Caco-2 (cell line): ENCODE data around the gene ENAH. TPM values are rescaled to one million over a fixed set of nuclear protein-coding genes. Genes with fewer than 3 reads are reported as not detected.

Source experiments
- BruUV-seq: library from RNA; stranded (reverse); fragments of 400-500 nt; replicated peaks from 2 replicates; lab custom pipeline; 2021; lab: Mats Ljungman, UMichigan
- CTCF ChIA-PET: fragments of 300-600 bp; sonication (Branson Sonifier 250); formaldehyde crosslinking; loops from one replicate; lab custom pipeline; 2022; ENCODE audit warnings: antibody characterized with exemption; lab: Charles Lee
- POLR2A ChIA-PET: fragments of 300-600 bp; sonication (Branson Sonifier 250); formaldehyde crosslinking; loops from one replicate; lab custom pipeline; 2022; ENCODE audit warnings: antibody characterized with exemption; lab: Charles Lee
- DNase-seq, 2 experiments: peaks; one replicate each; pipeline versions ENCODE4 v3.0.0 to v3.0.0-alpha.2; 2020 to 2022
- H3K27me3 ChIP-seq: replicated peaks from 2 replicates; pipeline ENCODE4 v1.6.0; 2011; ENCODE audit warnings: low read length; ENCODE audit not compliant: control insufficient read depth, insufficient read depth
- H3K36me3 ChIP-seq: 2 replicates; pipeline ENCODE4 v1.5.1; 2011; ENCODE audit warnings: low read length; ENCODE audit not compliant: control insufficient read depth, insufficient read depth
- H3K4me1 ChIP-seq: fragments of 250-450 bp; sonication (Bioruptor Pico); 2 replicates; pipeline ENCODE4 v1.5.1; 2020; ENCODE audit warnings: mild to moderate bottlenecking
- H3K4me3 ChIP-seq: 2 replicates; pipeline ENCODE4 v1.5.1; 2011; ENCODE audit warnings: low read depth, mild to moderate bottlenecking, control low read depth, low read length
- H3K9me3 ChIP-seq: fragments of 250-450 bp; sonication (Bioruptor Pico); 2 replicates; pipeline ENCODE4 v1.5.1; 2020; ENCODE audit warnings: mild to moderate bottlenecking, moderate library complexity
- H3K27ac Mint-ChIP-seq: one replicate; pipeline ENCODE4 v1.8.0; 2022; ENCODE audit warnings: mixed read lengths; ENCODE audit not compliant: unreplicated experiment
- H3K27me3 Mint-ChIP-seq: one replicate; pipeline ENCODE4 v1.8.0; 2022; ENCODE audit warnings: mixed read lengths; ENCODE audit not compliant: insufficient read depth, unreplicated experiment
- H3K36me3 Mint-ChIP-seq: one replicate; pipeline ENCODE4 v1.8.0; 2022; ENCODE audit warnings: mild to moderate bottlenecking, mixed read lengths; ENCODE audit not compliant: insufficient read depth, unreplicated experiment
- H3K4me1 Mint-ChIP-seq: one replicate; pipeline ENCODE4 v1.8.0; 2022; ENCODE audit warnings: low read depth, mixed read lengths; ENCODE audit not compliant: unreplicated experiment
- H3K4me3 Mint-ChIP-seq: one replicate; pipeline ENCODE4 v1.8.0; 2022; ENCODE audit warnings: mild to moderate bottlenecking, moderate library complexity, mixed read lengths; ENCODE audit not compliant: unreplicated experiment
- H3K9me3 Mint-ChIP-seq: one replicate; pipeline ENCODE4 v1.8.0; 2022; ENCODE audit warnings: mixed read lengths; ENCODE audit not compliant: unreplicated experiment
- intact Hi-C: fragments of 100-400 bp; cut with micrococcal nuclease; formaldehyde crosslinking; loops from one replicate; pipeline ENCODE4 v1.10.0; 2022; ENCODE audit not compliant: unreplicated experiment
- total RNA-seq: library from RNA; stranded (reverse); gene quantifications from 2 replicates; pipeline ENCODE4 v1.2.3, GENCODE V29; 2022
- TF ChIP-seq, protein P1 (sequence below), 2 experiments: fragments of 200-600 bp in 1 of 2; IDR thresholded peaks; 1 replicate in 1 of 2; 2 replicates in 1 of 2; pipeline versions ENCODE4 v1.5.1 to v1.8.0; 2011 to 2022; ENCODE audit warnings: antibody characterized with exemption in 1 of 2, control low read depth in 1 of 2, inconsistent platforms in 1 of 2, low read depth in 1 of 2, low read length in 1 of 2, mild to moderate bottlenecking in 1 of 2, moderate library complexity in 1 of 2; ENCODE audit not compliant: insufficient read depth in 1 of 2, severe bottlenecking in 1 of 2, unreplicated experiment in 1 of 2

ENAH gene
- total RNA-seq, 1 experiment from 2014 or later = 78.0 TPM

DNA sequence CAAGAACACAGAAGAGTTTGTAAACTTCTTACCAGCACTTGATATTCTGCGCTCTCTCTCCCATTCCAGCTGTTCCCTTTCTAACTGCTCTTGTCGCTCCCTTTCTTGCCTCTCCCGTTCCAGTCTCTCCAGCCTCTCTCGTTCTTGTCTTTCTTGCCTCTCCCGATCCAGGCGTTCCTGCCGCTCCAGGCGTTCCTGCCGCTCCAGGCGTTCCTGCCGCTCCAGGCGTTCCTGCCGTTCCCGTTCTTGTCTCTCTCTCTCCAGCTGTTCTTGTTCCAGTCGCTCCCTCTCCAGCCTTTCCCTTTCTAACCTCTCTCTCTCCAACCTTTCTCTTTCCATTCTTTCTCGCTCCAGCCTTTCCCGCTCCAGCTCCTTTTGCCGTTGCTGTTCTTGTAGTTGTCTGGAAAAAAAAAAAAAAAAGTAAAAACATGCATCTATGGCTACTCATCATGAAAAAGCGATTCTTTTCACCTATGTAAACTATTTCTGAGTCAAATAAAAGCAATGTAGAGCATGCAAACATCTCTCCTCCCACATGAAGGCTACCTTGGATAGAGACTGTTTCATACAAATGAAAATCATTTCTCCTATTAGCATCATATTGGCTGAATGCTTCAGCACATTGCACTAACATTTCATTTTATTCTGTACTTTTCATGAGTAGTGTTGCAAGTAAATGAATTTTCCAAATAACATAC is 133.6 kb downstream of the ENAH start:
- Mint-ChIP-seq H3K4me1 (peaks cover 14% of the 10 kb centered on the region), H3K27ac (peak overlapping the region; percentile 36), H3K4me3 (no peak overlapping the region), H3K36me3 (peaks cover 34% of the 10 kb centered on the region), H3K27me3 (no peaks in the 10 kb centered on the region), H3K9me3 (no peaks in the 10 kb centered on the region)
- BruUV-seq = TSS peak; percentile 31
- intact Hi-C loops = no loop called here
- Histone ChIP-seq H3K4me3 (no peak overlapping the region), H3K36me3 (peaks cover 1% of the 10 kb centered on the region; the same call in 1 of the 2 replicates), H3K27me3 (no peaks in the 10 kb centered on the region), H3K9me3 (no peaks in the 10 kb centered on the region), H3K4me1 (no peaks in the 10 kb centered on the region)
- POLR2A ChIA-PET = no interaction called here
- TF ChIP-seq, protein P1, sequence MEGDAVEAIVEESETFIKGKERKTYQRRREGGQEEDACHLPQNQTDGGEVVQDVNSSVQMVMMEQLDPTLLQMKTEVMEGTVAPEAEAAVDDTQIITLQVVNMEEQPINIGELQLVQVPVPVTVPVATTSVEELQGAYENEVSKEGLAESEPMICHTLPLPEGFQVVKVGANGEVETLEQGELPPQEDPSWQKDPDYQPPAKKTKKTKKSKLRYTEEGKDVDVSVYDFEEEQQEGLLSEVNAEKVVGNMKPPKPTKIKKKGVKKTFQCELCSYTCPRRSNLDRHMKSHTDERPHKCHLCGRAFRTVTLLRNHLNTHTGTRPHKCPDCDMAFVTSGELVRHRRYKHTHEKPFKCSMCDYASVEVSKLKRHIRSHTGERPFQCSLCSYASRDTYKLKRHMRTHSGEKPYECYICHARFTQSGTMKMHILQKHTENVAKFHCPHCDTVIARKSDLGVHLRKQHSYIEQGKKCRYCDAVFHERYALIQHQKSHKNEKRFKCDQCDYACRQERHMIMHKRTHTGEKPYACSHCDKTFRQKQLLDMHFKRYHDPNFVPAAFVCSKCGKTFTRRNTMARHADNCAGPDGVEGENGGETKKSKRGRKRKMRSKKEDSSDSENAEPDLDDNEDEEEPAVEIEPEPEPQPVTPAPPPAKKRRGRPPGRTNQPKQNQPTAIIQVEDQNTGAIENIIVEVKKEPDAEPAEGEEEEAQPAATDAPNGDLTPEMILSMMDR (IDR thresholded peaks at IDR 0.05; ENCODE audit: insufficient read depth in 1 of 2, low read depth in 1 of 2, low read length in 1 of 2, severe bottlenecking in 1 of 2, unreplicated experiment in 1 of 2) = no peak
- CTCF ChIA-PET = no interaction called here
- no peak for DNase-seq

DNA sequence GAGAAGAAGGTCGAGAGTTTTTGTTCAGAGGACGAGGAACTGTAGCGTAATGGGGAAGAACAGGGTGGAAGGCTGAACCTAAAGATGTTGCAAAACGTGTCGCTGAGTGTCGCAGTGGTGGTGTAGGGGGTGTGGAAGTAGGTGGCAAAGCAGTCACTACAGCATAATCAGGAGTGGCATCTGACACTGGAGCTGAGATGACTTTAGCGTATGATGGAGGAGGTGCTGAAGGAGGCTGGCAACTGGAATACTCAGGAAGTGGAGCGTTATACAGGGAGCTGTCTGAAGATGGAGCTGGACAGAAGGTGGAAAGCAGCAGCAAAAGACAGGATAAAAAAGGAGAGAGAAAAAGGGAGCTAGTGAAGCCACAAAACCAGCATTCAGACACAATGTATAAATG is 135.2 kb downstream of the ENAH start:
- Mint-ChIP-seq H3K4me1 (peaks cover 14% of the 10 kb centered on the region), H3K27ac (no peak overlapping the region), H3K36me3 (peaks cover 43% of the 10 kb centered on the region), H3K4me3 (no peak overlapping the region), H3K9me3 (no peaks in the 10 kb centered on the region), H3K27me3 (no peaks in the 10 kb centered on the region)
- Histone ChIP-seq H3K4me1 (no peaks in the 10 kb centered on the region), H3K36me3 (peaks cover 1% of the 10 kb centered on the region; the same call in 1 of the 2 replicates), H3K9me3 (no peaks in the 10 kb centered on the region), H3K4me3 (no peak overlapping the region), H3K27me3 (no peaks in the 10 kb centered on the region)
- no peak for DNase-seq
- no TSS peak for BruUV-seq
- CTCF ChIA-PET = interaction anchor here (0.6 to 1.3 kb wide), 7 partner anchors 29 to 260 kb away, joined by 3 to 4 read pairs (median 3); partner anchors contain the start of gene SRP9
- intact Hi-C loops = no loop called here
- POLR2A ChIA-PET = no interaction called here
- TF ChIP-seq, protein P1 (IDR thresholded peaks at IDR 0.05; ENCODE audit: insufficient read depth in 1 of 2, low read depth in 1 of 2, low read length in 1 of 2, severe bottlenecking in 1 of 2, unreplicated experiment in 1 of 2) = no peak

DNA sequence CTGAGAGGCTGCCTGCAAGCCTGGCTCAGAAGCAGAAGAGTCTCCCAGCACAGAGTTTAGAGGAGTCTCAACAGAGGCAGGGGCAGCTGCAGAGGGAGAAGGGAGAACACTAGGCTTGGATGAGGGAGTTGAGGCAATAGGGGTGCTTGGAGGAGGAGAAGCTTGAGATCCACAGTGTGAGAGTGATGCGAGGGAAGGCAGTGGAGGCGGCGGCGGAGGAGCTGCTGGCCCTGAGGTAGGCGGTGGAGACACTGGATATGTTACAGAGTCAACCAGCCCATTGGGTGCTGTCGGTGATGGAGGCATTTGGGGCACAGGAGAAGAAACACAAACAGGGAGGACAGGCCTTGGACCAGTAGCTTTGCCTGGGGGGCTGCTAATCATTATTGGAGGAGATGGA is 135.7 kb downstream of the ENAH start:
- intact Hi-C loops = no loop called here
- H3K9me3 ChIP-seq = no peaks in the 10 kb centered on the region
- H3K4me1 ChIP-seq = no peaks in the 10 kb centered on the region
- DNase-seq = no peak
- CTCF ChIA-PET = interaction anchor here (1.1 to 1.3 kb wide), 2 partner anchors 42 to 260 kb away, joined by 3 read pairs; partner anchors contain the start of gene SRP9
- H3K27ac Mint-ChIP-seq = no peak overlapping the region
- H3K4me1 Mint-ChIP-seq = peaks cover 14% of the 10 kb centered on the region
- no peak overlapping the region for H3K4me3 Mint-ChIP-seq
- H3K27me3 ChIP-seq = no peaks in the 10 kb centered on the region
- POLR2A ChIA-PET = interaction anchor here (0.6 kb wide), 1 partner anchor 135 kb away, joined by 3 read pairs; no protein-coding TSS in a partner anchor
- TF ChIP-seq, protein P1 (IDR thresholded peaks at IDR 0.05; ENCODE audit: insufficient read depth in 1 of 2, low read depth in 1 of 2, low read length in 1 of 2, severe bottlenecking in 1 of 2, unreplicated experiment in 1 of 2) = no peak
- H3K27me3 Mint-ChIP-seq = no peaks in the 10 kb centered on the region
- peaks cover 1% of the 10 kb centered on the region; the same call in 1 of the 2 replicates for H3K36me3 ChIP-seq
- peaks cover 41% of the 10 kb centered on the region for H3K36me3 Mint-ChIP-seq
- H3K4me3 ChIP-seq = no peak overlapping the region
- no peaks in the 10 kb centered on the region for H3K9me3 Mint-ChIP-seq
- no TSS peak for BruUV-seq
